Osteocyte (in vitro differentiated cells): ENCODE results near the gene KCNJ1. TPM values are rescaled to one million over a fixed set of nuclear protein-coding genes. Genes with fewer than 3 reads are reported as not detected.

ENCODE experiments used
- DNase-seq: peaks from one replicate; pipeline ENCODE4 v3.0.0; 2021; ENCODE audit warnings: mixed read lengths; ENCODE audit not compliant: unreplicated experiment; ENCODE audit errors: extremely low spot score
- H3K27ac Mint-ChIP-seq: one replicate; pipeline ENCODE4 v1.8.0; 2021; ENCODE audit warnings: mild to moderate bottlenecking, mixed read lengths; ENCODE audit not compliant: unreplicated experiment
- H3K27me3 Mint-ChIP-seq: one replicate; pipeline ENCODE4 v1.8.0; 2021; ENCODE audit warnings: mixed read lengths; ENCODE audit not compliant: unreplicated experiment
- H3K36me3 Mint-ChIP-seq: one replicate; pipeline ENCODE4 v1.8.0; 2021; ENCODE audit warnings: mixed read lengths; ENCODE audit not compliant: unreplicated experiment
- H3K4me1 Mint-ChIP-seq: one replicate; pipeline ENCODE4 v1.8.0; 2021; ENCODE audit warnings: mixed read lengths; ENCODE audit not compliant: unreplicated experiment
- H3K4me3 Mint-ChIP-seq: one replicate; pipeline ENCODE4 v1.8.0; 2021; ENCODE audit warnings: mild to moderate bottlenecking, moderate library complexity, mixed read lengths; ENCODE audit not compliant: unreplicated experiment
- H3K9me3 Mint-ChIP-seq: one replicate; pipeline ENCODE4 v1.8.0; 2021; ENCODE audit warnings: mixed read lengths; ENCODE audit not compliant: unreplicated experiment
- CTCF ChIP-seq: fragments of 200-600 bp; sonication (generic); IDR thresholded peaks from 2 replicates; pipeline ENCODE4 v1.5.0; 2021; ENCODE audit warnings: antibody characterized with exemption, mild to moderate bottlenecking, moderate library complexity
- total RNA-seq: library from RNA; stranded (reverse); gene quantifications from 2 replicates; pipeline ENCODE4 v1.2.1, GENCODE V29; 2021

The KCNJ1 gene
- total RNA-seq, 1 donor from 2014 or later: not detected

- TF ChIP-seq CTCF: no peak
- H3K9me3 Mint-ChIP-seq: no peaks in the 10 kb centered on the region
Observed at GRCh38 chr11:128843198-128843785, 23.8 kb downstream of the KCNJ1 start.

GRCh38 chr11:128841461-128842072 is 25.5 kb downstream of the KCNJ1 start:
- TF ChIP-seq CTCF: no peak
- no peak overlapping the region for H3K27ac Mint-ChIP-seq
- DNase-seq: no peak
- no peaks in the 10 kb centered on the region for H3K4me1 Mint-ChIP-seq
- no peaks in the 10 kb centered on the region for H3K27me3 Mint-ChIP-seq
- no peaks in the 10 kb centered on the region for H3K36me3 Mint-ChIP-seq
- no peaks in the 10 kb centered on the region for H3K9me3 Mint-ChIP-seq
- H3K4me3 Mint-ChIP-seq: no peak overlapping the region

More at GRCh38 chr11:128843198-128843785, 23.8 kb downstream of the KCNJ1 start:
- no peak overlapping the region for H3K4me3 Mint-ChIP-seq
- no peak overlapping the region for H3K27ac Mint-ChIP-seq
- no peaks in the 10 kb centered on the region for H3K4me1 Mint-ChIP-seq
- H3K36me3 Mint-ChIP-seq: no peaks in the 10 kb centered on the region
- DNase-seq: no peak
- no peaks in the 10 kb centered on the region for H3K27me3 Mint-ChIP-seq

GRCh38 chr11:128840783-128841182 is 26.3 kb downstream of the KCNJ1 start:
- no peak for TF ChIP-seq CTCF
- Mint-ChIP-seq H3K27me3 (no peaks in the 10 kb centered on the region), H3K4me3 (no peak overlapping the region), H3K4me1 (peaks cover 8% of the 10 kb centered on the region), H3K9me3 (no peaks in the 10 kb centered on the region), H3K27ac (no peak overlapping the region), H3K36me3 (no peaks in the 10 kb centered on the region)
- no peak for DNase-seq

GRCh38 chr11:128840137-128840536 is 27.0 kb downstream of the KCNJ1 start:
- peaks cover 11% of the 10 kb centered on the region for H3K4me1 Mint-ChIP-seq
- TF ChIP-seq CTCF: no peak
- no peak overlapping the region for H3K4me3 Mint-ChIP-seq
- no peak for DNase-seq
- no peaks in the 10 kb centered on the region for H3K9me3 Mint-ChIP-seq
- no peak overlapping the region for H3K27ac Mint-ChIP-seq
- H3K27me3 Mint-ChIP-seq: no peaks in the 10 kb centered on the region
- H3K36me3 Mint-ChIP-seq: no peaks in the 10 kb centered on the region

- Mint-ChIP-seq H3K4me3 (no peak overlapping the region), H3K27me3 (no peaks in the 10 kb centered on the region)
Observed at GRCh38 chr11:128839081-128839480, 28.0 kb downstream of the KCNJ1 start.

More at GRCh38 chr11:128839081-128839480, 28.0 kb downstream of the KCNJ1 start:
- peaks cover 11% of the 10 kb centered on the region for H3K4me1 Mint-ChIP-seq
- no peak overlapping the region for H3K27ac Mint-ChIP-seq
- DNase-seq: no peak
- no peaks in the 10 kb centered on the region for H3K36me3 Mint-ChIP-seq
- TF ChIP-seq CTCF: no peak
- no peaks in the 10 kb centered on the region for H3K9me3 Mint-ChIP-seq
